GM12878 (cell line): ENCODE measurements around the gene RPS16. TPM values are rescaled to one million over a fixed set of nuclear protein-coding genes. Genes with fewer than 3 reads are reported as not detected.

Experiments used
- CEBPB ChIP-seq, 2 experiments: fragments of 150-350 bp in 1 of 2; IDR thresholded peaks; 2 replicates each; pipeline ENCODE4 v1.6.1; 2012 to 2014; ENCODE audit warnings: low read depth in 2 of 2, low read length in 2 of 2, borderline replicate concordance in 1 of 2, inconsistent platforms in 1 of 2
- CTCF ChIP-seq, 3 experiments: IDR thresholded peaks in 2 of 3; conservative IDR thresholded peaks in 1 of 3; 2 replicates each; pipeline ENCODE4 v1.5.1; 2011; ENCODE audit warnings: low read depth in 3 of 3, low read length in 3 of 3, mild to moderate bottlenecking in 3 of 3, control low read depth in 2 of 3, moderate library complexity in 2 of 3, inconsistent platforms in 1 of 3, mixed read lengths in 1 of 3; ENCODE audit not compliant: control insufficient read depth in 2 of 3, insufficient read depth in 1 of 3; ENCODE audit errors: extremely low read depth in 1 of 3
- FOS ChIP-seq: IDR thresholded peaks from 3 replicates; pipeline ENCODE4 v1.6.1; 2011; ENCODE audit warnings: borderline replicate concordance; ENCODE audit not compliant: insufficient read length; ENCODE audit errors: extremely low read depth
- JUND ChIP-seq: IDR thresholded peaks from 2 replicates; pipeline ENCODE4 v1.6.1; 2012; ENCODE audit warnings: low read depth, mild to moderate bottlenecking, low read length, improper control_type of control experiment, moderate library complexity
- MAX ChIP-seq: IDR thresholded peaks from 2 replicates; pipeline ENCODE4 v1.6.1; 2012; ENCODE audit warnings: low read depth, low read length, improper control_type of control experiment
- MTA3 ChIP-seq: IDR thresholded peaks from 2 replicates; pipeline ENCODE4 v1.6.1; 2012; ENCODE audit warnings: low read length, inconsistent platforms, borderline replicate concordance
- PAX5 ChIP-seq: IDR thresholded peaks from 2 replicates; pipeline ENCODE4 v1.6.1; 2011; ENCODE audit warnings: low read depth, low read length, borderline replicate concordance
- PBX3 ChIP-seq: IDR thresholded peaks from 2 replicates; pipeline ENCODE4 v1.6.1; 2011; ENCODE audit warnings: mild to moderate bottlenecking, low read depth, low read length, moderate library complexity; ENCODE audit not compliant: insufficient replicate concordance
- POU2F2 ChIP-seq: IDR thresholded peaks from 3 replicates; pipeline ENCODE4 v1.6.1; 2011; ENCODE audit warnings: low read depth, mild to moderate bottlenecking, low read length, borderline replicate concordance
- RAD21 ChIP-seq: IDR thresholded peaks from 2 replicates; pipeline ENCODE4 v1.6.1; 2011; ENCODE audit warnings: mild to moderate bottlenecking, low read depth, low read length, moderate library complexity; ENCODE audit not compliant: insufficient read depth
- RB1 ChIP-seq: fragments of 450-650 bp; formaldehyde crosslinking; IDR thresholded peaks from 2 replicates; pipeline ENCODE4 v1.6.1; 2017; ENCODE audit warnings: mild to moderate bottlenecking, borderline replicate concordance
- STAT3 ChIP-seq: IDR thresholded peaks from 2 replicates; pipeline ENCODE4 v1.6.1; 2011; ENCODE audit warnings: low read depth, low read length, improper control_type of control experiment
- SUZ12 ChIP-seq: fragments of 200-600 bp; sonication (generic); IDR thresholded peaks from one replicate; pipeline ENCODE4 v1.6.1; 2018; ENCODE audit warnings: antibody characterized with exemption, mild to moderate bottlenecking; ENCODE audit not compliant: unreplicated experiment
- TCF7 ChIP-seq: IDR thresholded peaks from 2 replicates; pipeline ENCODE4 v1.6.1; 2014; ENCODE audit warnings: antibody characterized with exemption, borderline replicate concordance
- USF2 ChIP-seq: IDR thresholded peaks from 2 replicates; pipeline ENCODE4 v1.6.1; 2011; ENCODE audit warnings: low read depth, low read length, improper control_type of control experiment, borderline replicate concordance
- YBX1 ChIP-seq: fragments of 450-650 bp; IDR thresholded peaks from 2 replicates; pipeline ENCODE4 v1.6.1; 2016; ENCODE audit warnings: antibody characterized with exemption
- YY1 ChIP-seq: IDR thresholded peaks from 2 replicates; pipeline ENCODE4 v1.6.1; 2011; ENCODE audit warnings: low read depth, mild to moderate bottlenecking, low read length
- polyA plus RNA-seq, 11 experiments: library from polyadenylated mRNA; depleted of rRNA in 4 of 11; unstranded in 6 of 11; stranded (reverse) in 5 of 11; fragments of >200 nt; fragmentation: Nextera tagmentation in 4 of 11; fragmentation: Illumina TruSeq in 1 of 11; extraction: Ambion mirVana in 4 of 11; extraction: Trizol in 1 of 11; gene quantifications; 1 replicate in 1 of 11; 2 replicates in 10 of 11; pipeline versions ENCODE4 v1.2.1 to v1.2.3, GENCODE V29; 2011 to 2016; ENCODE audit warnings: inconsistent platforms in 2 of 11, missing spikeins in 2 of 11, low read depth in 1 of 11
- total RNA-seq, 4 experiments: library from RNA; depleted of rRNA in 3 of 4; stranded (reverse); fragments of >200 nt in 3 of 4; fragmentation: Illumina TruSeq in 1 of 4; extraction: Trizol in 1 of 4; gene quantifications; 2 replicates each; pipeline versions ENCODE4 v1.2.1 to v1.2.3, GENCODE V29; 2013 to 2021
- TF ChIP-seq, protein P1 (sequence below): fragments of 450-650 bp; IDR thresholded peaks from 2 replicates; pipeline ENCODE4 v1.6.1; 2017; ENCODE audit warnings: low read depth, mild to moderate bottlenecking, moderate library complexity
- TF ChIP-seq, protein P2 (sequence below): fragments of 450-650 bp; formaldehyde crosslinking; IDR thresholded peaks from 2 replicates; pipeline ENCODE4 v1.4.0; 2020; ENCODE audit warnings: mild to moderate bottlenecking, moderate library complexity

The RPS16 gene
- total and polyA plus RNA-seq, 10 of the 15 experiments (the other 5 are each of a cell fraction or from before 2014, with no cell fraction given): 148 to 4,810 (median 2,343) TPM

DNA sequence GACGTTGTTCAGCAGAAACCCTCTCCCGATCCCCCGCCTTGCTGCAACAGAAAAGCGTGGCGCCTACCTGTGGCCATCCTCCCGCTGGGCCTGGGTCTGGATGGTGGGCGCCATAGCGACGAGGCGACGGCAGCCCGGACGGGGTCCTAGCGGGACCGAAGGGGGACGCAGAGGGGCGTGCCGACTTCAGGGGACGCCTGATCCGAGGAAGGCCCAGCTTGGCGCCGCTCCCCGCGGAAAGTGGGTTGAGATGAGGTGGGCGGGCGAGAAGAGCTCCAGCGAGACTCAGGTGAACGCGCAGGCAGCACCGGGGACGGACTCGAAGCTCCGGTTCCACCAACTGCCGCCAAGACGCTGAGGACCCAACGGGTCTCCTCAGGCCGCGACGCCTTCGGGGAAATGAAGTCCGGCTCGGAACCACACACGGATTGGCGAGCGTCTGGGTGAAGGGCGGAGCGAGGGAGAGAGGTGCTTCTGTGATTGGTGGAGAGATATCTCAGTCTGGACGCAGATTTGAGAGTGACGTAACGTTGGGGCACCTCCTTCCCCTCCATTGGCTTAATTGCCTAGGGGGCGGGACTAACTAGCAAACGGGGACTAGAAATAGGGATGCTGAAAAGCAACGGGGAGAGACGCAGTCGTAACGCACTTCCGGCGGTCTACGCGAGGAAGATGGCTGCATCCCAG is 44.9 kb downstream of the RPS16 start, which contains the start of the genes MED29 and PAF1 (continued):
- TF ChIP-seq, protein P1, sequence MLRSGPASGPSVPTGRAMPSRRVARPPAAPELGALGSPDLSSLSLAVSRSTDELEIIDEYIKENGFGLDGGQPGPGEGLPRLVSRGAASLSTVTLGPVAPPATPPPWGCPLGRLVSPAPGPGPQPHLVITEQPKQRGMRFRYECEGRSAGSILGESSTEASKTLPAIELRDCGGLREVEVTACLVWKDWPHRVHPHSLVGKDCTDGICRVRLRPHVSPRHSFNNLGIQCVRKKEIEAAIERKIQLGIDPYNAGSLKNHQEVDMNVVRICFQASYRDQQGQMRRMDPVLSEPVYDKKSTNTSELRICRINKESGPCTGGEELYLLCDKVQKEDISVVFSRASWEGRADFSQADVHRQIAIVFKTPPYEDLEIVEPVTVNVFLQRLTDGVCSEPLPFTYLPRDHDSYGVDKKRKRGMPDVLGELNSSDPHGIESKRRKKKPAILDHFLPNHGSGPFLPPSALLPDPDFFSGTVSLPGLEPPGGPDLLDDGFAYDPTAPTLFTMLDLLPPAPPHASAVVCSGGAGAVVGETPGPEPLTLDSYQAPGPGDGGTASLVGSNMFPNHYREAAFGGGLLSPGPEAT: no peak; the same call in 1 of the 2 replicates
- TF ChIP-seq RAD21 (no peak), USF2 (no peak), SUZ12 (no peak), FOS (peak; percentile 75), YBX1 (no peak), CEBPB (IDR thresholded peaks at IDR 0.05; ENCODE audit: borderline replicate concordance in 1 of 2, low read depth in 2 of 2, low read length in 2 of 2) (no peak), PAX5 (peak; percentile 50; the same call in 1 of the 2 replicates), TCF7 (no peak), POU2F2 (peak; percentile 80), JUND (peak; percentile 29; the same call in 1 of the 2 replicates), STAT3 (no peak), MAX (peak; percentile 55), CTCF (IDR thresholded peaks at IDR 0.05 in 2 of 3, conservative IDR thresholded peaks at IDR 0.05 in 1 of 3; ENCODE audit: control insufficient read depth in 2 of 3, extremely low read depth in 1 of 3, insufficient read depth in 1 of 3, low read depth in 3 of 3, low read length in 3 of 3) (0 out of 6 replicates have a peak, but pooled peaks of 1 of the 3 experiments have one; percentile 10), RB1 (peak; percentile 97; the same call in 1 of the 2 replicates), MTA3 (no peak), YY1 (peak; percentile 96), PBX3 (peak; percentile 94)
- TF ChIP-seq, protein P2, sequence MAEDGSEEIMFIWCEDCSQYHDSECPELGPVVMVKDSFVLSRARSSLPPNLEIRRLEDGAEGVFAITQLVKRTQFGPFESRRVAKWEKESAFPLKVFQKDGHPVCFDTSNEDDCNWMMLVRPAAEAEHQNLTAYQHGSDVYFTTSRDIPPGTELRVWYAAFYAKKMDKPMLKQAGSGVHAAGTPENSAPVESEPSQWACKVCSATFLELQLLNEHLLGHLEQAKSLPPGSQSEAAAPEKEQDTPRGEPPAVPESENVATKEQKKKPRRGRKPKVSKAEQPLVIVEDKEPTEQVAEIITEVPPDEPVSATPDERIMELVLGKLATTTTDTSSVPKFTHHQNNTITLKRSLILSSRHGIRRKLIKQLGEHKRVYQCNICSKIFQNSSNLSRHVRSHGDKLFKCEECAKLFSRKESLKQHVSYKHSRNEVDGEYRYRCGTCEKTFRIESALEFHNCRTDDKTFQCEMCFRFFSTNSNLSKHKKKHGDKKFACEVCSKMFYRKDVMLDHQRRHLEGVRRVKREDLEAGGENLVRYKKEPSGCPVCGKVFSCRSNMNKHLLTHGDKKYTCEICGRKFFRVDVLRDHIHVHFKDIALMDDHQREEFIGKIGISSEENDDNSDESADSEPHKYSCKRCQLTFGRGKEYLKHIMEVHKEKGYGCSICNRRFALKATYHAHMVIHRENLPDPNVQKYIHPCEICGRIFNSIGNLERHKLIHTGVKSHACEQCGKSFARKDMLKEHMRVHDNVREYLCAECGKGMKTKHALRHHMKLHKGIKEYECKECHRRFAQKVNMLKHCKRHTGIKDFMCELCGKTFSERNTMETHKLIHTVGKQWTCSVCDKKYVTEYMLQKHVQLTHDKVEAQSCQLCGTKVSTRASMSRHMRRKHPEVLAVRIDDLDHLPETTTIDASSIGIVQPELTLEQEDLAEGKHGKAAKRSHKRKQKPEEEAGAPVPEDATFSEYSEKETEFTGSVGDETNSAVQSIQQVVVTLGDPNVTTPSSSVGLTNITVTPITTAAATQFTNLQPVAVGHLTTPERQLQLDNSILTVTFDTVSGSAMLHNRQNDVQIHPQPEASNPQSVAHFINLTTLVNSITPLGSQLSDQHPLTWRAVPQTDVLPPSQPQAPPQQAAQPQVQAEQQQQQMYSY (CRISPR knock-in tag): no peak
